ENCODE results near the gene SLC2A13.
A peak's percentile ranks its signal among the peaks of the same experiment; 100 is the strongest.
"Not testable (repeated sequence)": the region's sequence is repeated elsewhere in the genome, so short reads cannot be mapped to it uniquely, and the experiment has no call there.

SLC2A13 gene

DNA sequence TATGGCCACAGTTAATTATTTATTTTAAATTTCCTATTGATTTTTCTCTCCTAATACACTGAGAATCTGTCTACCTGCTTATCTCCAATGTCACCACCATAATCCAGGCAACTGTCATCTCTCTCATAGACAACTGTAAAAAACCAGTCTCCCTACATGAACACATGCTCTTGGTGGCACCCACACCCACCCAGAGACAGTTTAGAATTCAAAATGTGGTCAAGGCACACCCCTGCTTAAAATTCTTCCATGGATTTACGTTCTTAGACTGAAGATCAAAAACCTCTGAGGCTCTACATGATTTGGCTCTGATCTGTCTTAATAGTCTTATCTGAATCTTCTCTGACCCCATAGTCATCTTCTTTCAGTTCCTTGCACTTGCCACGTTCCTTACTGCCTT, 245.2 kb downstream of the SLC2A13 start:
- DNase-seq (ENCODE audit: low read depth), result no peak
- no peak overlapping the region for H3K4me3 ChIP-seq (ENCODE audit: low read depth, low read length)
- TF ChIP-seq MYC (IDR thresholded peaks at IDR 0.05; ENCODE audit: low read depth, low read length), result no peak
- TF ChIP-seq, protein P1, sequence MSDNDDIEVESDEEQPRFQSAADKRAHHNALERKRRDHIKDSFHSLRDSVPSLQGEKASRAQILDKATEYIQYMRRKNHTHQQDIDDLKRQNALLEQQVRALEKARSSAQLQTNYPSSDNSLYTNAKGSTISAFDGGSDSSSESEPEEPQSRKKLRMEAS (IDR thresholded peaks at IDR 0.05; ENCODE audit: low read depth, low read length), result no peak

DNA sequence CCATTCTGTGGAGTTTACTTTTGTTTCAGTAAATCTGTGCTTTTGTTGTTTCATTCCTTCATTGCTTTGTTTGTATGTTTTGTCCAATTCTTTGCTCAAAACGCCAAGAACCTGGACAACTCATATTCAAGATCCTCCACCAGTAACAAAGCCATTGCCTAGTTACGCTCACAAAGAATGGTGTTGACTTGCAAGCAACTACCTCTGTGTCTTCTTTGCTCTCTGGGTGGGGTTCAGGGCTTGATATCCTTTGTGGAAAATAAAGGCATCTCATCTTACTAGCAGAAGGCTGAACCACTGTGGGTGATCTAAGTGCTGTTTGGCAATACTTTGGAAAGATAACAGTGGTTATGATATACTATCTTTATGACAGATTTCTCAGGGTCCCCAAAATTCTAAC, 252.9 kb downstream of the SLC2A13 start:
- TF ChIP-seq, protein P1 (IDR thresholded peaks at IDR 0.05; ENCODE audit: low read depth, low read length), result no peak
- TF ChIP-seq POLR2A (IDR thresholded peaks at IDR 0.05; ENCODE audit: extremely low read depth, insufficient read length), result no peak
- TF ChIP-seq, protein P2, sequence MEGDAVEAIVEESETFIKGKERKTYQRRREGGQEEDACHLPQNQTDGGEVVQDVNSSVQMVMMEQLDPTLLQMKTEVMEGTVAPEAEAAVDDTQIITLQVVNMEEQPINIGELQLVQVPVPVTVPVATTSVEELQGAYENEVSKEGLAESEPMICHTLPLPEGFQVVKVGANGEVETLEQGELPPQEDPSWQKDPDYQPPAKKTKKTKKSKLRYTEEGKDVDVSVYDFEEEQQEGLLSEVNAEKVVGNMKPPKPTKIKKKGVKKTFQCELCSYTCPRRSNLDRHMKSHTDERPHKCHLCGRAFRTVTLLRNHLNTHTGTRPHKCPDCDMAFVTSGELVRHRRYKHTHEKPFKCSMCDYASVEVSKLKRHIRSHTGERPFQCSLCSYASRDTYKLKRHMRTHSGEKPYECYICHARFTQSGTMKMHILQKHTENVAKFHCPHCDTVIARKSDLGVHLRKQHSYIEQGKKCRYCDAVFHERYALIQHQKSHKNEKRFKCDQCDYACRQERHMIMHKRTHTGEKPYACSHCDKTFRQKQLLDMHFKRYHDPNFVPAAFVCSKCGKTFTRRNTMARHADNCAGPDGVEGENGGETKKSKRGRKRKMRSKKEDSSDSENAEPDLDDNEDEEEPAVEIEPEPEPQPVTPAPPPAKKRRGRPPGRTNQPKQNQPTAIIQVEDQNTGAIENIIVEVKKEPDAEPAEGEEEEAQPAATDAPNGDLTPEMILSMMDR (IDR thresholded peaks at IDR 0.05; ENCODE audit: low read depth, low read length), result no peak
- no peak for TF ChIP-seq MYC (IDR thresholded peaks at IDR 0.05; ENCODE audit: low read depth, low read length)
- DNase-seq (ENCODE audit: low read depth), result no peak
- no peak overlapping the region for H3K4me3 ChIP-seq (ENCODE audit: low read depth, low read length)

DNA sequence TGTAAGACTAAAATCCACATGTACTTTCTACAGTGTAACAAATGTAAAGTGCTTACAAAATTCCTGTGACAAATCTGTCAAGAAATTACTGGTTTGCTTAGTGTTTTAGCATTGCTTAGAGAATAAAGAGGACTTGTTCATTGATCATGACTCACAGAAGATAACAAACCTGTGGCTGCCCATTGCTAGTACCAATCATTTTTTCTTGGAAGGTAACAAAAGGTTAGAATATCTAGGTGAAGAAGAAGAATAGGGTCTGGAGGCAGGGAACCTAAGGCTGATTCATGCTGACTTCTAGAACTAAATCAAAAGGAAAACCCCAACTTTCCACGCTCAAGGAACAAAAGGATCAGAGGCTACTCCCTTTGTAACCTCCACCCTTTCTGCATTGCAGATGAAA, 253.5 kb downstream of the SLC2A13 start:
- H3K4me3 ChIP-seq (ENCODE audit: low read depth, low read length), result no peak overlapping the region
- DNase-seq (ENCODE audit: low read depth), result no peak
- TF ChIP-seq, protein P1 (IDR thresholded peaks at IDR 0.05; ENCODE audit: low read depth, low read length), result no peak
- TF ChIP-seq, protein P2 (IDR thresholded peaks at IDR 0.05; ENCODE audit: low read depth, low read length), result no peak

DNA sequence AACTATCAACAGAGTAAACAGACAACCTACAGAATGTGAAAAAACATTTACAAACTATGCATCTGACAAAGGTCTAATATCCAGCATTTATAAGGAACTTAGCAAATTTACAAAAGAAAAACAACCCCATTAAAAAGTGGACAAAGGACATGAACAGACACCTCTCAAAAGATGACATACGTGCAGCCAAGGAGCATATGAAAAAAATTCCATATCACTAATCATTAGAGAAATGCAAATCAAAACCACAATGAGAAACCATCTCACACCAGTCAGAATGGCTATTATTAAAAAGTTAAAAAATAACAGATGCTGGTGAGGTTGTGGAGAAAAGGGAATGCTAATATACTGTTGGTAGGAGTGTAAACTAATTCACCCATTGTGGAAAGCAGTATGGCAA, 257.7 kb downstream of the SLC2A13 start:
- DNase-seq (ENCODE audit: low read depth); H3K4me3 ChIP-seq (ENCODE audit: low read depth, low read length): not testable (repeated sequence)

DNA sequence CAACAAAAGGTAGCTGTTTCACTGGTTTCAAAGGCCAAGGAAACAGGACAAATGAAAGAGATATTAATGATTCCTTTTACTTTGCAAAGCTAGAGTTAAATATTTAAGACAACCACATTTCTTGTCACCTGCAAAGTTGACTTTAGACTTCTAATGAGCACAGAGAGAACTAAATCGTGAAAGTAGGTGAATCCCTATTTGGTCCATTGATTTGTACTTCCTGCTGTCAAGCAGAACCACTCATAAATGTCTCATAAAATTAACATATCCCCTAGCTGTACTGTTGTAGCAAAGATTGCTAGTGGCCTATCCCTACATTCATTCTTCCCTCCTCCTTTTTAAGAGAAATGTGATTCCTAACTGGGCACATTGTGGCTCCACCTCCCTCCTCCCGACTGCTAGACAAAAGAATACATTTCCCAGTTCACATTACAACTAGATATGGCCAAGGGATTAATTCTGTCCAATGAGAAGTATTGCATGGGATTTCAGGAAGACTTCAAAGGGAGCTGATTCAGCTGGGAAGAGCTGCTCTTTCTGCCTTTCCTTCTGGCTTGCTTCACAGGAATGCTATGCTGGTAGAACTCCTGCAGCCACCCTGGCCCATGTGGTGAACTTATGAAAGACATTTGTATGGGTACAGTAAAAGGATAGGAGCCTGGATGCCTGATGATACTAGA, 258.8 kb downstream of the SLC2A13 start:
- DNase-seq (ENCODE audit: low read depth), result no peak
- no peak overlapping the region for H3K4me3 ChIP-seq (ENCODE audit: low read depth, low read length)
- TF ChIP-seq, protein P1 (IDR thresholded peaks at IDR 0.05; ENCODE audit: low read depth, low read length), result no peak
- no peak for TF ChIP-seq POLR2A (IDR thresholded peaks at IDR 0.05; ENCODE audit: extremely low read depth, insufficient read length)
- TF ChIP-seq, protein P2 (IDR thresholded peaks at IDR 0.05; ENCODE audit: low read depth, low read length), result no peak
- TF ChIP-seq MYC (IDR thresholded peaks at IDR 0.05; ENCODE audit: low read depth, low read length), result no peak

DNA sequence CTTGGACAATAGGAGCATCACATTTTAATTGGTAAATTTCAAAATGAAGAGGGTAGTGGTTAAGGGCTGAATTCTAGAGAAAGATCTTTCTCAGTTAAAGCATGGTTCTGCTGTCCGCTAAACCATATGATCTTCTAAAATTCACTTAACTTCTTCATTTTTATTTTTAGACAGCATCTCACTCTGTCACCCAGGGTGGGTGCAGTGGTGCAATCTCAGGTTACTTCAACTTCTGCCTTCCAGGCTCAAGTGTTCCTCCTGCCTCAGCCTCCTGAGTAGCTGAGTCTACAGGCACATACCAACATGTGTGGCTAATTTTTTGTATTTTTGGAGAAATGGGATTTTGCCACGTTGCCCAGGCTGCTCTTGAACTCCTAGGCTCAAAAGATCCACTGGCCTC, 259.6 kb downstream of the SLC2A13 start:
- no peak overlapping the region for H3K4me3 ChIP-seq (ENCODE audit: low read depth, low read length)
- TF ChIP-seq, protein P1 (IDR thresholded peaks at IDR 0.05; ENCODE audit: low read depth, low read length), result no peak
- TF ChIP-seq MYC (IDR thresholded peaks at IDR 0.05; ENCODE audit: low read depth, low read length) (no peak), POLR2A (IDR thresholded peaks at IDR 0.05; ENCODE audit: extremely low read depth, insufficient read length) (no peak)
- TF ChIP-seq, protein P2 (IDR thresholded peaks at IDR 0.05; ENCODE audit: low read depth, low read length), result no peak
- DNase-seq (ENCODE audit: low read depth), result peak; percentile 34

DNA sequence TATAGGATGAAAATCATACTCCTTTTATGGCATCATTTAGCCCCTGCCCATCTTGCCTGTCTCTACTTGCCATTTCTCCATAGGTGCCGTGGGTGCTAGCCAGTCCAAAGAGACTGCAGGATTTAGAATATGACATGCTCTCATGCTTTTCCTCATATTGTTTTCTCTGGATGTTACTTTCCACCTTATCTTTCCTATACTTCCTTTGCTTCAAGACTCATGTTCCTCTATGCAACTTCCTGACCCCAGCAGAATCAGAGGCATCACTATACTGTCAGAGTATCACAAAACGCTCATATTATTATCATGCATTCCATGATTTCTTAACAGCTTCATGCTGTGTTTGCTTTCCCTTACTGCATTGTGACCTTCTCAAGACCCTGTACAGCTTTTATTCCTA, 265.5 kb downstream of the SLC2A13 start:
- TF ChIP-seq, protein P1 (IDR thresholded peaks at IDR 0.05; ENCODE audit: low read depth, low read length), result no peak
- TF ChIP-seq, protein P2 (IDR thresholded peaks at IDR 0.05; ENCODE audit: low read depth, low read length), result no peak
- no peak for TF ChIP-seq POLR2A (IDR thresholded peaks at IDR 0.05; ENCODE audit: extremely low read depth, insufficient read length)
- no peak for TF ChIP-seq MYC (IDR thresholded peaks at IDR 0.05; ENCODE audit: low read depth, low read length)
- DNase-seq (ENCODE audit: low read depth), result no peak
- no peak overlapping the region for H3K4me3 ChIP-seq (ENCODE audit: low read depth, low read length)

All from NB4 (cell line).